HCEC 1CT (cell line): Measurements from ENCODE around the gene GRM5.

ENCODE experiments used
- DNase-seq: peaks from one replicate; pipeline ENCODE4 v3.0.0-alpha.2; 2017

GRM5 gene

GRCh38 chr11:88603091-88603867 lies 462.5 kb downstream of the GRM5 start:
- no peak for DNase-seq

GRCh38 chr11:88597387-88597786 lies 468.4 kb downstream of the GRM5 start:
- no peak for DNase-seq

GRCh38 chr11:88596786-88597185 lies 469.0 kb downstream of the GRM5 start:
- DNase-seq = no peak

GRCh38 chr11:88594274-88594950 lies 471.4 kb downstream of the GRM5 start:
- no peak for DNase-seq

- DNase-seq = no peak
Measured at GRCh38 chr11:88590361-88590760, 475.4 kb downstream of the GRM5 start.

- DNase-seq = no peak
Measured at GRCh38 chr11:88583251-88583650, 482.5 kb downstream of the GRM5 start.

- no peak for DNase-seq
Measured at GRCh38 chr11:88579466-88579865, 486.3 kb downstream of the GRM5 start.

DNA sequence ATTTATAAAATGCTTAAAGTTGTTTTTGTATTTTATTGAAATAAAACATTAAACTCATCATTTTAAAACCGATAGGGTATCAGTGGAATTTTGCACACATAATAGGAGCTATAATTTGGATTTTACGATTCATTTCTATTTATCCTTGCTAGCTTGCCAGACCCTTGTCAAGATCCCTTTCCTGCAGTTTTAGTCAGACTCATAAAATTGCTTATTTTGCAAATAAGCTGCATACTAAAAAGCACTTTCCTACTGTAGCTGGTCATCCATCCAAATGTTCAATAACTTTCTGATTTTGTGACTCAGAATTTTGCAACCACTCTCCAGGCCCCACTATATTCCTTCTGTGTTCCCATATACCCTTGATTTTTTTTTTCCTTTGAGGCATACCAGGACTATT lies 489.0 kb downstream of the GRM5 start:
- DNase-seq = no peak

GRCh38 chr11:88575916-88576315 lies 489.9 kb downstream of the GRM5 start:
- DNase-seq = no peak

DNA sequence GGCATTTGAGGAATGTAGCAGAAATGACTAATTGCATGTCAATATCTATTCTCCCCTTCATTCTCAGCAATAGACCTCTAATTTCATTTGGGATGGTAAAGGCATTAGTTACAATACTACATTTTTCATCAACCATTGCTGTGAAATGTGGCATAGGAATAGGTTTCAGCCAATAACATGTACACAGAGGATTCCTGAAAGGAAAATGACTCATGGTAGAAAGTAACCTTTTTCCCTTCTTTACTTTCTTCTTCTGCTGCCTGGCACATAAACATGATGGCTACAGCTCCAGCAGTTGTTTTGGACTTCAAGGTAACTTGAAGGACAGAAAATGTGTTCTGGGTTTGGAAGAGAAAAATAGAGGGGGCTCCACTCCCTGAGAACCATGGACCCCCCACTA lies 496.4 kb downstream of the GRM5 start:
- DNase-seq = no peak

- DNase-seq = peak; percentile 43
Measured at GRCh38 chr11:88555829-88556202, 510.0 kb downstream of the GRM5 start.

GRCh38 chr11:88555018-88555828 lies 510.6 kb downstream of the GRM5 start:
- peak; percentile 96 for DNase-seq

DNA sequence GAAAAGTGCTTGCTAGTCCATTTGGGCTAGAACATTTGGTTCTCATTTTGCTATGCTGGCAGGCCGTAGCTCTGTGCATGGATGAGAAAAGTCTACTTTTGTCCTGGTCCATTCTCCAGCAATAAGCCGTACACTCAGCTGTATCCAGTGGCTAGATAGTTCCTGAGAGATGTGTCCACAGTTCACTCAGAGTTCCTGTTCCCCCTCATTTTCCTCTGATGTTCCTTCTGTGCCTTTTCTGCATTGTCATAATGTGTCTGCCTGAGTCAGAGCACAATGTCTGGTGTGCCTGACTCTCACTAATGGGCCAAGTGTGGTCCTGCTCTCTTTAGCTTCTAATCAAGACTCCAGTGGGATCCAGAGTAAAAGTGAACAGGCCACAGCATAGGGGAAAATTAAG lies 512.6 kb downstream of the GRM5 start:
- no peak for DNase-seq

- DNase-seq = peak; percentile 71
Measured at GRCh38 chr11:88552379-88553062, 513.3 kb downstream of the GRM5 start.

GRCh38 chr11:88544656-88545280 lies 521.0 kb downstream of the GRM5 start:
- DNase-seq = peak; percentile 53

GRCh38 chr11:88543902-88544655 lies 521.7 kb downstream of the GRM5 start:
- peak; percentile 90 for DNase-seq

DNA sequence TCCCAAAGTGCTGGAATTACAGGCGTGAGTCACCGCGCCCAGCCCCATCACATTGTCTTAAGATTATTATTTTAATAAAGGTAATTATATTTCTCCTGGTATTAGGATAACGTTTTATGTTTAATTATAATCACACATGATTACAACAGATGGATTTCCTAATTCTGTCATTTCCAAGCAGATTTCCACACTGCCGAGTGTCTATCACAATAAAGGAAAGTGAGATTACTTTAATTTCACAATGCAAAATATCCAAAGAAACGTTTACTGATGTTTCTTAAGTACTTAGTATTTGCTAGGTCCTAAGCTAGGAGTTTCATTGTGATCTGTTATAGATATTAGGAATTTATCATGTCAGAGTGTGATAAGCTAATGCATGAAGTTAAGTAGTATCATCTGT lies 524.8 kb downstream of the GRM5 start:
- no peak for DNase-seq

GRCh38 chr11:88538098-88538497 lies 527.7 kb downstream of the GRM5 start:
- DNase-seq = peak; percentile 91

GRCh38 chr11:88537613-88538012 lies 528.2 kb downstream of the GRM5 start:
- DNase-seq = no peak

- no peak for DNase-seq
Measured at GRCh38 chr11:88536616-88537265, 529.0 kb downstream of the GRM5 start.

DNA sequence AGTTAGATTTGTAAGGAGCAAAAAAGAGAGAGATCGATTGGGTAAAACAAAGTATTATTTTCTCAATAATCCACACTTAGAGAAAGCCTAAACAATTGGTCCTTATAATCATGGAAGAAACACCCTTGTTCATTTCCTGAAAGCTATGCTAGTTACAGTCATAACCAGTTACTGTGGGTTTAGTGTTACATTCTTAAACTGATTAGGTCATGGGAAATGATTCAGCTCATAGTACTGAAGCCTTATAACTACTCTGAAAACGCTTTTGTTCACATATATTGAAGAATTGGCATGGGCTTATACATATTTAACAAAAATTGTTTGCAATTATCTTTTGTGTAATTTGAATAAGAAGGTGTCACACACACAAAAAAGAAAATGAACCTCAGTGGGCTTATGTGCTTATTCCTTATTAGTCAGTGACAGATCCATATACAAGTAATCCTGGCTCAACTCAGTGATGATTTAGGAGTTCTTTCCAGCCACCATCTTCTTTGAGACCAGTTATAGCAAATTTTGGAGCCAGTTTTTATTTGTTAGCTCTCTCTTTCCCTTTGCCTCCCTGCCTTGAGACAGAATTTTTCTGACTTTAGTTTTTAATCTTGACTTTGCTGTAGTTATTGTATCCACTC lies 529.8 kb downstream of the GRM5 start:
- peak; percentile 95 for DNase-seq
